Measurements from ENCODE around the gene STON2. TPM values are rescaled to one million over a fixed set of nuclear protein-coding genes. Genes with fewer than 3 reads are reported as not detected.
"Not testable (repeated sequence)": the region's sequence is repeated elsewhere in the genome, so short reads cannot be mapped to it uniquely, and the experiment has no call there.

STON2 gene
- total RNA-seq, 2 experiments from 2014 or later, result 0.30 to 0.37 TPM

DNA sequence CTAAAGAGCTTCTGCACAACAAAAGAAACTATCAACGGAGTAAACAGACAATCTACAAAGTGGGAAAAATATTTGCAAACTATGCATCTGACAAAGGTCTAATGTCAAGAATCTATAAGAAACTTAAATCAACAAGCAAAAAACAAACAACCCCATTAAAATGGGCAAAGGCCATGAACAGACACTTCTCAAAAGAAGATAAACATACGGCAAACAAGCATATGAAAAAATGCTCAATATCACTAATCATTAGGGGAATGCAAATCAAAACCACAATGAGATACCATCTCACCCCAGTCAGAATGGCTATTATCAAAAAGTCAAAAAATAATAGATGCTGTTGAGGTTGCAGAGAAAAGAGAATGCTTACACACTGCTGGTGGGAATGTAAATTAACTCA is 20.1 kb downstream of the STON2 start:
- not testable (repeated sequence) for DNase-seq, H3K36me3 Mint-ChIP-seq, H3K4me1 Mint-ChIP-seq, H3K9me3 Mint-ChIP-seq, H3K27ac Mint-ChIP-seq, H3K4me3 Mint-ChIP-seq
- peaks cover 12% of the 10 kb centered on the region for H3K27me3 Mint-ChIP-seq

GRCh38 chr14:81371802-81372201 is 28.3 kb downstream of the STON2 start:
- no peak overlapping the region for H3K4me3 Mint-ChIP-seq
- H3K36me3 Mint-ChIP-seq, result no peaks in the 10 kb centered on the region
- H3K4me1 Mint-ChIP-seq, result no peaks in the 10 kb centered on the region
- H3K27me3 Mint-ChIP-seq, result peaks cover 4% of the 10 kb centered on the region
- no peak for DNase-seq
- no peaks in the 10 kb centered on the region for H3K9me3 Mint-ChIP-seq
- no peak overlapping the region for H3K27ac Mint-ChIP-seq

GRCh38 chr14:81367563-81367962 is 32.6 kb downstream of the STON2 start:
- Mint-ChIP-seq H3K4me1 (no peaks in the 10 kb centered on the region), H3K36me3 (no peaks in the 10 kb centered on the region), H3K9me3 (no peaks in the 10 kb centered on the region), H3K27ac (no peak overlapping the region), H3K4me3 (no peak overlapping the region), H3K27me3 (peaks cover 4% of the 10 kb centered on the region)
- no peak for DNase-seq

DNA sequence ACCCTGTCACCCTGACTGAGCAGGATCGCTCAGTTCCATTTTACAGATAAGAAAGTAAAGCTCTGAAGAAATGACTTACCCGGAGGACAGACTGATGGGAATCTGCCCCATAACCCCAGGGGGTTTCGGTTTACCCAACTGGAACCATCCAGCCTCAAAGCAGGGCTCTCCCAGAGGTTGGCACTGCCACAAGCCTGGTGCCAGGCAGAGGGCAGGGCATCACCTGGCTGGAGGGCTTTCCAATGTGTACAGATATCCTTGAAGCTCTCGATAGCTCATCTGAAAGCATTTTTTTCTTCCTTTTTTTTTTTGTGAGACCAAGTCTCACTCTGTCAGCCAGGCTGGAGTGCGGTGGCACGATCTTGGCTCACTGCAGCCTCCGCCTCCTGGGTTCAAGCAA is 33.2 kb downstream of the STON2 start:
- Mint-ChIP-seq H3K4me1 (no peaks in the 10 kb centered on the region), H3K36me3 (no peaks in the 10 kb centered on the region), H3K4me3 (no peak overlapping the region), H3K9me3 (no peaks in the 10 kb centered on the region), H3K27ac (no peak overlapping the region), H3K27me3 (peaks cover 4% of the 10 kb centered on the region)
- DNase-seq, result no peak

DNA sequence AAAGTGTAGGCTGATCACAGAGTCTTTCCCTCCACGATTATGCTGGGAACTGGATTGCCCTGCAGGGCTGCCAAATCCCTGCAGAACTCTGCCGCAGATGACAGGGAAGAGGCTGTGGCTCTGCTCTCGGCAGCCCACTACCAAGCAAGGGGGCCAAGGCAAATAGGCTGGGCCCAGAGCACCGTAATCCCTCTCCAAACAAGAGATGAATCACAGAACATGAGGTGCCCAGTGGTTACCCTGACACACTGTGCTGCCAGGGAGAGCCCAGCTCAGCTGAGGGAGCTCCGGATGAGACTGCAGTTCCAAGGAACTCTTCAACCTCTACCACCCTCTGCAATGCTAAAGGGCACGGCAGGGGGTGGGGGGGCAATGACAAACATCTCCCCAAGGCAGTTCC is 33.9 kb downstream of the STON2 start:
- H3K4me3 Mint-ChIP-seq, result no peak overlapping the region
- no peaks in the 10 kb centered on the region for H3K4me1 Mint-ChIP-seq
- H3K27ac Mint-ChIP-seq, result no peak overlapping the region
- H3K9me3 Mint-ChIP-seq, result no peaks in the 10 kb centered on the region
- H3K27me3 Mint-ChIP-seq, result peaks cover 4% of the 10 kb centered on the region
- no peaks in the 10 kb centered on the region for H3K36me3 Mint-ChIP-seq
- no peak for DNase-seq

DNA sequence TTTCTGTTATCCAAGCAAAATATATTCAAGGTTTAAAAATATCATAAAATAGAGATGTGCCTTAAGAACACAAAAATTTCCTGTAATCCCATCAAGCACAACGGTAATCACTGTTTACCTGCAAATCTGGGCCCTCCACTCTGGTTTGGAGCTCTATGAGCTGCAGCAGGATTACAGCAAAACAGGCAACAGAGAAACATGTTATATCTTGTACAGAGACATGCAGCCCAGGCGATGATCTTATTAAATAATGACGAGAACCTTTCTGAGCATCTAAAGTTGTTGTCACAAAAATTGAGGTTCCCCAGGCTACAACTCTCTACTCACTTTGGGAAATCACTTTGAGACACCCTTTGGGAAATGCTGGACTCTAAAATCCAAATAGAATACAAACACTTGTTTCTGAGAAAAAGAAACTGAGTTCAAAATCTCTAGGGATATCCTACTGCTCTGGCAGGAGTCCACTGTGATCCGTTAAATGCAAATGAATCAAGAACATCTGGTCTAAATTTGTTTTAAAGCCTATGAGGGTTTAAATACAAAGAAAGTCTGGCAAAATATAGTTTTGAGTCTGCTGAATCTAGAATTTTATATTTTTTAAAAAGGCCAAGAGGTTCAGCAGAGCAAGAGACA is 36.3 kb downstream of the STON2 start:
- Mint-ChIP-seq H3K36me3 (no peaks in the 10 kb centered on the region), H3K4me1 (peaks cover 3% of the 10 kb centered on the region), H3K9me3 (no peaks in the 10 kb centered on the region), H3K27me3 (peaks cover 7% of the 10 kb centered on the region), H3K27ac (no peak overlapping the region), H3K4me3 (no peak overlapping the region)
- no peak for DNase-seq

GRCh38 chr14:81353691-81354323 is 46.3 kb downstream of the STON2 start:
- Mint-ChIP-seq H3K9me3 (peaks cover 10% of the 10 kb centered on the region), H3K4me1 (no peaks in the 10 kb centered on the region), H3K27ac (no peak overlapping the region), H3K27me3 (peaks cover 6% of the 10 kb centered on the region), H3K36me3 (no peaks in the 10 kb centered on the region), H3K4me3 (no peak overlapping the region)
- DNase-seq, result no peak

DNA sequence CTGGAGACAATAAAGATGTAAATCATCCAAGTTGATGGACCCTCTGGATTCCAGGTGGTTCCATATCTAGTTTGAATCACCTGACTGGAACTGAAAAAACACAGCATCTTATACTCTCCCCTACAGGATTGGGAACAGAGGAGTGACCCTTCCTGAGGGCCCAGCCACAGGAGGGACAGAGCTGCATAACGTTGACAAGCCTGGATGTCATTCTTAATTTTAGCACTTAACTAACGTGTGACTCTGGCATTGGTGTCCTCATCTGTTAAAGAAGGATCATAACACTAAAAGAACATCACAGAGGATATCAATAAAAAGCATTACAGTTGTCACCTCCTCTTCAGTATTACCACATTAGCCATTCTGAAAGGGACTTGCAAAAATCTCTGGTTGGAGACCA is 47.7 kb downstream of the STON2 start:
- no peaks in the 10 kb centered on the region for H3K4me1 Mint-ChIP-seq
- no peaks in the 10 kb centered on the region for H3K36me3 Mint-ChIP-seq
- H3K9me3 Mint-ChIP-seq, result peaks cover 8% of the 10 kb centered on the region
- DNase-seq, result no peak
- no peak overlapping the region for H3K4me3 Mint-ChIP-seq
- no peak overlapping the region for H3K27ac Mint-ChIP-seq
- H3K27me3 Mint-ChIP-seq, result no peaks in the 10 kb centered on the region

- H3K4me3 Mint-ChIP-seq, result no peak overlapping the region
- no peak overlapping the region for H3K27ac Mint-ChIP-seq
- H3K4me1 Mint-ChIP-seq, result no peaks in the 10 kb centered on the region
- H3K36me3 Mint-ChIP-seq, result no peaks in the 10 kb centered on the region
- peaks cover 3% of the 10 kb centered on the region for H3K27me3 Mint-ChIP-seq
- peaks cover 7% of the 10 kb centered on the region for H3K9me3 Mint-ChIP-seq
- DNase-seq, result no peak
These were observed 48.9 kb downstream of the STON2 start for GRCh38 chr14:81351205-81351604.

DNA sequence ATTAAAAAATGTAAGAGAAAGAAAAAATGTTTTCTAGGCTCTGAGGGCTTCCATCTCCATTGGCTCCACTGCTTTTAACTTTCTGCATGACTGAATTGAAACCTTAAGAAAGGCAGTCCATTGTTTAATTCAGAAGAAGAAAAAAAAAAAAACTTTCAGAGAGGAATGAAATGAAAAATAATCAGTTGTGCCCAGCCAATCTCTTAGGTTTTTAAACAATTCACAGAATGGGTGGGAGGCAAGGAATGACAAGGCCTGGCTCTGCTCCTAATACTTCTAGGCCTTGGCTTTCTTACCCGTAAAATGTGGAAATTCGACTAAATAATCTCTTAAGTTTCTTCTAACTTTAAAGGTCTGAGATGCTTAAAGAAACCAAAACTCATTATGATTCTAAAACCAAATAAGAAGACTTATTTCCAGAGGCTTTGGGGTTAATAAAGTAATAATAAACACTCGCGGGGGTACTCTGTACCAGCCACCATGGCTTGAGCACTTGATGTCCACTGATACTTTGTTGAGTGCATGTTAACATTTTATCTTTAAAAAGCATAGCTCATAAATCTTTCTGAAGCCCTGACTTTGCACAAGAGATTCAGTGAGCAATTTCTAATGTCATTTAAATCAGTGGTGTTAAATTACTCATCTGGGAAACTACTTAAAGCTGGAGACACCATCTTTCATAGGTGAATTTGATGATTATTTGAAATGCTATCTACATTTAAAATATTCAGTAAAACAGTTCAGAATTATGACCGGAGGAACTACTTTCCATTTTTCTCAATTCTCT is 49.6 kb downstream of the STON2 start:
- Mint-ChIP-seq H3K27me3 (peaks cover 3% of the 10 kb centered on the region), H3K27ac (no peak overlapping the region), H3K9me3 (peaks cover 7% of the 10 kb centered on the region), H3K4me3 (no peak overlapping the region), H3K36me3 (no peaks in the 10 kb centered on the region), H3K4me1 (no peaks in the 10 kb centered on the region)
- no peak for DNase-seq

GRCh38 chr14:81348061-81348460 is 52.1 kb downstream of the STON2 start:
- Mint-ChIP-seq H3K36me3 (no peaks in the 10 kb centered on the region), H3K27me3 (peaks cover 6% of the 10 kb centered on the region), H3K9me3 (no peaks in the 10 kb centered on the region), H3K4me3 (no peak overlapping the region), H3K4me1 (no peaks in the 10 kb centered on the region), H3K27ac (no peak overlapping the region)
- no peak for DNase-seq

DNA sequence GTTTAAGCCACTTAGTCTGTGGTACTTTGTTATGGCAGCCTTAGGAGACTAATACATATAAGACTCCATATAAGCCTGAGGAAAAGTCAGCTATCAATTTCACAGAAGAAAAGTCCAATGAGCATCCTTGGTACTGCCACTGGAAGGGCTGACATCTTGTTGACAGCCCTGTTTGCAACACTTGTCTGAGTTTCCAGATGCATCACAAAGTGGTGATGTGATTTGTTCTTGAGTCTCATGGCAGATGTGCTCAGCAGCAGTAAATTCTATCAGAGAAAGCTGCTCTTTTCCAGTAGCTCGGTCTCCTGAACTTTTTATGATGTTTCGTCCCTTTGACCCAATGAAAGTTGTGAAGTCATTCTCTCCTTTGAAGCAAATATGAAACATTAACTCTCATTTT is 54.3 kb downstream of the STON2 start:
- DNase-seq, result no peak
- Mint-ChIP-seq H3K27me3 (peaks cover 6% of the 10 kb centered on the region), H3K4me3 (no peak overlapping the region), H3K9me3 (no peaks in the 10 kb centered on the region), H3K27ac (no peak overlapping the region), H3K36me3 (no peaks in the 10 kb centered on the region), H3K4me1 (no peaks in the 10 kb centered on the region)

DNA sequence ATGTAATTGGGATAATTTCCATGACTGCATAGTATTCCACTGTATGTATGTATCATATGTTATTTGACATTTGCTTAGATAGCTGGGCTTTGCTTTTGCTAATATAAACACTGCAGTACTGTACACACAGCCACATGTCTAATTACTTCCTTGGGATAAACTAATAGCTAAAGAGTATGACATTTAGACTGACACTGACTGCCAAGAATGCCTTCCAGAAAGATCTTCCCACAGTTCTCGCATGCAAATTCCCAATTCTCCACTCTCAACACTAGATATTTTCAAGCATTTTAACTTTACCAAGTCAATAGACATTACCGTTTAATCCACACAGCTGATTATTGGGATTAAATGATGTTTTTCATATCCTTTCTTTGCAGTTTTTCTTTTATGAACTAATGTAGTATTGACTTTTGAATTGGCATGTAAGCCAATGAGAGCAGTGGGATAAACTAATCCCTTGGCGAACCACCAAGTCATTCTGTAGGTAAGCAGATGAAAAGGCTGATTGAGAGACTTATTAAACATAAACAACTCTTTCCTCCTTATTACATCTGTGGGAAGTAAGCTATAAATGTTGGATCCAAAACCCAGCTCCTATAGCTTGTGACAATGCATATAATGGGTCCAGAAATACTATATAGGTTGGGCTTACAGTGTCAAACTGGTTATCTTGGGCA is 55.5 kb downstream of the STON2 start:
- no peaks in the 10 kb centered on the region for H3K36me3 Mint-ChIP-seq

DNA sequence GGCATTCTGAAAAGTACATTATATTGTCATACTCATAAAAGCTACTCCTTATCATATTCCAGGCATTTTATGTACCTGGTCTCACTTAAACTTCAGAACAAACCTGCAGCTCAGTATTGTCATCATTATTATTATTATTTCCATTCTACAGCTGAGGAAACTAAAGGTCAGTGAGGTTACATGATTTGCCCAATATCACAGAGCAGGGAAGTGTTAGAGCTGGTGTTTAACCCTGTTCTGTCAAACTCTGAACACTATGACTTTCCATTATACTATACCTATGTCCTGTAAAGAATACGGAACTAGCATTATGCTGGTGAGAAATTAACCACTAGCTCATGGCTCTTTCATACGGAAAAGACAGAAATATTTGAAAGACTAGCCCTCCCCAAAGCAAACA is 56.4 kb downstream of the STON2 start:
- no peak overlapping the region for H3K4me3 Mint-ChIP-seq
- H3K9me3 Mint-ChIP-seq, result no peaks in the 10 kb centered on the region
- H3K27ac Mint-ChIP-seq, result no peak overlapping the region
- no peaks in the 10 kb centered on the region for H3K36me3 Mint-ChIP-seq
- H3K27me3 Mint-ChIP-seq, result peaks cover 6% of the 10 kb centered on the region
- no peak for DNase-seq
- H3K4me1 Mint-ChIP-seq, result no peaks in the 10 kb centered on the region

More for the DNA sequence above, 55.5 kb downstream of the STON2 start:
- Mint-ChIP-seq H3K27me3 (peaks cover 6% of the 10 kb centered on the region), H3K4me3 (no peak overlapping the region), H3K27ac (no peak overlapping the region), H3K4me1 (no peaks in the 10 kb centered on the region), H3K9me3 (no peaks in the 10 kb centered on the region)
- DNase-seq, result no peak

DNA sequence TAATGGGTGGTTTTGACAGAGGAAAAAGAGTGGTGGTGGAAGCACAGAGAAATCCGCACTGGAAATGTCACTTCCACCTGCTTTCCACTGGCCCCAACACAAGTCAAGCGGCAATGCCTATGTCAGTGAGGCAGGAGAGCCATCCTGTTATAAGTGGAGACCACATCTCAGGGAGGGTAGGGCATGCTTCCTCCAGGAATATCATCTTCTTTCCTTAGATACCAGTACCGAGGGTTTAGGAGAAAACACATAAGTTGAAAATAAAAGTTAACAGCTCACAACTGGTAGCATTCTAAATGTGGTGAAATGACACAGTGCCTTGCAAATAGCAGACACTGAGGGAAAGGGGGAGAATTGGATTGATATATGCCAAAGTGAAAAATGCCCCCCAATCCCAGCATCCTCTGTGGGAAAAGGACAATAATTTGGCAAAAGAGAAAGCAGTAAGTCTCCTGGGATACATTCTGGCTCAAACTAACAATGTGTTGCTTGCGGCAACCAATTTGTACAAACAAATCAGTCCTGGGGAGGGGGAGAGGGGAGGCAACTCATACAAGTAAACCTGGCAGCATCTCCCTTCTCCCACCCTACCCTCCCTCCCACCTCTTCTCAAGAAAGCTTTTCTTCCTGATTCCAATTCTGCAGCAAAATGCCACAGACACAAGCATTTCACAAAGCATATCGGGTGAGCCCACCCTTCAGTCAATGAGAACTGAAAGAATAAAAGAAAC is 57.1 kb downstream of the STON2 start:
- peaks cover 11% of the 10 kb centered on the region for H3K27me3 Mint-ChIP-seq
- no peak overlapping the region for H3K4me3 Mint-ChIP-seq
- no peak overlapping the region for H3K27ac Mint-ChIP-seq
- no peaks in the 10 kb centered on the region for H3K4me1 Mint-ChIP-seq
- H3K9me3 Mint-ChIP-seq, result no peaks in the 10 kb centered on the region
- DNase-seq, result no peak
- H3K36me3 Mint-ChIP-seq, result no peaks in the 10 kb centered on the region
